ENCODE results near the gene CCDC88C. TPM values are rescaled to one million over a fixed set of nuclear protein-coding genes. Genes with fewer than 3 reads are reported as not detected.

CCDC88C gene
- total RNA-seq, 1 donor from 2014 or later, result 12.4 TPM

DNA sequence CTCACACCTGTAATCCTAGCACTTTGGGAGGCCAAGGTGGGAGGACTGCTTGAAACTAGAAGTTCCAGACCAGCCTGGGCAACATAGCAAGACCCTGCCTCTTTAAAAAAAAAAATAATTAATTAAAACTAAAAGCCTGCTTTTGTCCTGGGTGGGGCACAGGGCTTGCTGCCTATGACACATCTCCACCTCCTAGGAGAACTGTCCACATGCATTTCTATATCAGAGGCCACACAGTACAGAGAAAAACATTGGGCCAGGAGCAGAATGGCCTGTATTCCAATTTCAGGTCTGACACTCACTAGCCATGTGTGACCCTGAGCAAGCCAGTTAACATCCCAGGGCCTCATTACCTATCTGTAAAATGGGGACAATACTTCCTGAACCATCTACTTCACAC is 31.9 kb downstream of the CCDC88C start:
- Histone ChIP-seq H4K20me1 (ENCODE audit: insufficient read depth, low read length) (no peaks in the 10 kb centered on the region), H3K36me3 (ENCODE audit: insufficient read depth, low read length) (no peaks in the 10 kb centered on the region), H3K27ac (ENCODE audit: low read depth, low read length) (no peak overlapping the region), H2AFZ (ENCODE audit: low read depth, low read length) (no peak overlapping the region), H3K4me3 (ENCODE audit: insufficient read depth, low read depth, low read length) (no peak overlapping the region), H3K9me3 (ENCODE audit: insufficient read depth, low read depth, low read length) (no peaks in the 10 kb centered on the region), H3K4me2 (ENCODE audit: low read length) (no peak overlapping the region), H3K79me2 (ENCODE audit: insufficient read depth, low read length) (no peaks in the 10 kb centered on the region), H3K9ac (ENCODE audit: low read length) (no peak overlapping the region), H3K4me1 (ENCODE audit: insufficient read depth, low read length) (peaks cover 4% of the 10 kb centered on the region), H3K27me3 (ENCODE audit: insufficient read depth, low read length) (peaks cover 15% of the 10 kb centered on the region)
- no peak overlapping the region for H3K27ac Mint-ChIP-seq (ENCODE audit: unreplicated experiment)
- FAIRE-seq (no peak), DNase-seq (ENCODE audit: low read depth) (no peak)
- H3K4me3 Mint-ChIP-seq (ENCODE audit: unreplicated experiment), result no peak overlapping the region
- TF ChIP-seq, protein P1, sequence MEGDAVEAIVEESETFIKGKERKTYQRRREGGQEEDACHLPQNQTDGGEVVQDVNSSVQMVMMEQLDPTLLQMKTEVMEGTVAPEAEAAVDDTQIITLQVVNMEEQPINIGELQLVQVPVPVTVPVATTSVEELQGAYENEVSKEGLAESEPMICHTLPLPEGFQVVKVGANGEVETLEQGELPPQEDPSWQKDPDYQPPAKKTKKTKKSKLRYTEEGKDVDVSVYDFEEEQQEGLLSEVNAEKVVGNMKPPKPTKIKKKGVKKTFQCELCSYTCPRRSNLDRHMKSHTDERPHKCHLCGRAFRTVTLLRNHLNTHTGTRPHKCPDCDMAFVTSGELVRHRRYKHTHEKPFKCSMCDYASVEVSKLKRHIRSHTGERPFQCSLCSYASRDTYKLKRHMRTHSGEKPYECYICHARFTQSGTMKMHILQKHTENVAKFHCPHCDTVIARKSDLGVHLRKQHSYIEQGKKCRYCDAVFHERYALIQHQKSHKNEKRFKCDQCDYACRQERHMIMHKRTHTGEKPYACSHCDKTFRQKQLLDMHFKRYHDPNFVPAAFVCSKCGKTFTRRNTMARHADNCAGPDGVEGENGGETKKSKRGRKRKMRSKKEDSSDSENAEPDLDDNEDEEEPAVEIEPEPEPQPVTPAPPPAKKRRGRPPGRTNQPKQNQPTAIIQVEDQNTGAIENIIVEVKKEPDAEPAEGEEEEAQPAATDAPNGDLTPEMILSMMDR (IDR thresholded peaks at IDR 0.05; ENCODE audit: insufficient read depth, low read depth, low read length), result no peak
- no peak for TF ChIP-seq EZH2 (IDR thresholded peaks at IDR 0.05; ENCODE audit: insufficient read depth, low read length)
- peaks cover 5% of the 10 kb centered on the region for H3K36me3 Mint-ChIP-seq (ENCODE audit: low read depth, unreplicated experiment)
- no peaks in the 10 kb centered on the region for H3K9me3 Mint-ChIP-seq (ENCODE audit: unreplicated experiment)
- peaks cover 22% of the 10 kb centered on the region for H3K4me1 Mint-ChIP-seq (ENCODE audit: low read depth, unreplicated experiment)
- H3K27me3 Mint-ChIP-seq (ENCODE audit: low read depth, unreplicated experiment), result peaks cover 6% of the 10 kb centered on the region

DNA sequence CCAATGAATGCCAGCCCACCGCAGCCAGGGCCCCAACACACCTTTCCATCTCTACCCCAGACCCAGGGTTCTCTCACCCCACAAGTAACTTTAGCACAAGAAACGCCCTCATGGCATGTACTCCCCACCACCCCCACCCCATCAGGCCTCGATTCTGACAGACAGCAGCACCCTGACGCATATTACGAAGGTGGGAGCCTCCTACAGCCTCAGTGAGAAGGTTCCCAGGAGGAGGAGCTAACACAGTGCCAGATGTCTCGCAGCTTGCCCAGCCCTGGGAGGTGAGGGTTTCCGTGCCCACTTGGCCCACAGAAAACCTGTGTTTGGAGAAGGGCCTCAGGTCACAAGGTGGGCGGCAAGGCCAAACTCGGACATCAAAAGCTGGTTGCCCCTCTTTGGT is 32.4 kb downstream of the CCDC88C start:
- Mint-ChIP-seq H3K4me3 (ENCODE audit: unreplicated experiment) (no peak overlapping the region), H3K36me3 (ENCODE audit: low read depth, unreplicated experiment) (peaks cover 5% of the 10 kb centered on the region), H3K27me3 (ENCODE audit: low read depth, unreplicated experiment) (peaks cover 6% of the 10 kb centered on the region), H3K9me3 (ENCODE audit: unreplicated experiment) (no peaks in the 10 kb centered on the region), H3K27ac (ENCODE audit: unreplicated experiment) (no peak overlapping the region), H3K4me1 (ENCODE audit: low read depth, unreplicated experiment) (peaks cover 27% of the 10 kb centered on the region)
- H3K9me3 ChIP-seq (ENCODE audit: insufficient read depth, low read depth, low read length), result no peaks in the 10 kb centered on the region
- FAIRE-seq (no peak), DNase-seq (ENCODE audit: low read depth) (no peak)
- no peak overlapping the region for H3K9ac ChIP-seq (ENCODE audit: low read length)
- no peak overlapping the region for H2AFZ ChIP-seq (ENCODE audit: low read depth, low read length)
- TF ChIP-seq EZH2 (IDR thresholded peaks at IDR 0.05; ENCODE audit: insufficient read depth, low read length), result no peak
- TF ChIP-seq, protein P1 (IDR thresholded peaks at IDR 0.05; ENCODE audit: insufficient read depth, low read depth, low read length), result no peak
- peaks cover 15% of the 10 kb centered on the region for H3K27me3 ChIP-seq (ENCODE audit: insufficient read depth, low read length)
- no peaks in the 10 kb centered on the region for H3K79me2 ChIP-seq (ENCODE audit: insufficient read depth, low read length)
- H3K4me2 ChIP-seq (ENCODE audit: low read length), result no peak overlapping the region
- H3K4me3 ChIP-seq (ENCODE audit: insufficient read depth, low read depth, low read length), result no peak overlapping the region
- H3K36me3 ChIP-seq (ENCODE audit: insufficient read depth, low read length), result no peaks in the 10 kb centered on the region
- peaks cover 6% of the 10 kb centered on the region for H3K4me1 ChIP-seq (ENCODE audit: insufficient read depth, low read length)
- H4K20me1 ChIP-seq (ENCODE audit: insufficient read depth, low read length), result no peaks in the 10 kb centered on the region
- H3K27ac ChIP-seq (ENCODE audit: low read depth, low read length), result no peak overlapping the region

DNA sequence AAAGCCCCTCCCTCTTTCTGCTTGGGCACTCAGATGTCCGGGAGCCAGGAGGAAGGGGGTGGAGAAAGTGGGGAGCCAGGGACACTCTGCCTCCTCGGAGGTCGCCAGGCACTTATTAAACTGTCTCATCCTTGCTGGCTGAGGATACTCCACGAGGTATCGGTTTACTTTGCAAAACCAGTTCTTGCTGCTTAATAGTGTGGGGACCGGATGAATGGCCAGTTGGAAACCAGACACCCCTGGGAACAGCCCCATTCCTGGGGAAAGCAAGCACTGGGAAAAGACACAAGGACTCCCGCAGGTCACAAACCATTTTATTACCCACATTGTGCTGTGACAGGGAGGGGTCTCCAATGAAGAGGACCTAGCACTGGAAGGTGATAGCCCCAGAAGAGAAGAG is 34.2 kb downstream of the CCDC88C start:
- Histone ChIP-seq H3K4me3 (ENCODE audit: insufficient read depth, low read depth, low read length) (no peak overlapping the region), H3K27ac (ENCODE audit: low read depth, low read length) (no peak overlapping the region), H3K4me2 (ENCODE audit: low read length) (no peak overlapping the region), H3K36me3 (ENCODE audit: insufficient read depth, low read length) (no peaks in the 10 kb centered on the region), H4K20me1 (ENCODE audit: insufficient read depth, low read length) (no peaks in the 10 kb centered on the region), H2AFZ (ENCODE audit: low read depth, low read length) (no peak overlapping the region), H3K9me3 (ENCODE audit: insufficient read depth, low read depth, low read length) (no peaks in the 10 kb centered on the region), H3K79me2 (ENCODE audit: insufficient read depth, low read length) (no peaks in the 10 kb centered on the region), H3K4me1 (ENCODE audit: insufficient read depth, low read length) (peaks cover 8% of the 10 kb centered on the region), H3K27me3 (ENCODE audit: insufficient read depth, low read length) (peaks cover 16% of the 10 kb centered on the region), H3K9ac (ENCODE audit: low read length) (no peak overlapping the region)
- TF ChIP-seq EZH2 (IDR thresholded peaks at IDR 0.05; ENCODE audit: insufficient read depth, low read length), result no peak
- TF ChIP-seq, protein P1 (IDR thresholded peaks at IDR 0.05; ENCODE audit: insufficient read depth, low read depth, low read length), result no peak
- FAIRE-seq (no peak), DNase-seq (ENCODE audit: low read depth) (no peak)
- H3K36me3 Mint-ChIP-seq (ENCODE audit: low read depth, unreplicated experiment), result peaks cover 5% of the 10 kb centered on the region
- peaks cover 4% of the 10 kb centered on the region for H3K27me3 Mint-ChIP-seq (ENCODE audit: low read depth, unreplicated experiment)
- no peaks in the 10 kb centered on the region for H3K9me3 Mint-ChIP-seq (ENCODE audit: unreplicated experiment)
- peaks cover 22% of the 10 kb centered on the region for H3K4me1 Mint-ChIP-seq (ENCODE audit: low read depth, unreplicated experiment)
- no peak overlapping the region for H3K4me3 Mint-ChIP-seq (ENCODE audit: unreplicated experiment)
- no peak overlapping the region for H3K27ac Mint-ChIP-seq (ENCODE audit: unreplicated experiment)
